GM12874 (cell line): Measurements from ENCODE around the gene PRND.

Experiments
- TF ChIP-seq, protein P1 (sequence below): IDR thresholded peaks from 2 replicates; pipeline ENCODE4 v1.5.1; 2011; ENCODE audit warnings: low read depth, mild to moderate bottlenecking, control low read depth, low read length, moderate library complexity; ENCODE audit not compliant: insufficient read depth

PRND gene

DNA sequence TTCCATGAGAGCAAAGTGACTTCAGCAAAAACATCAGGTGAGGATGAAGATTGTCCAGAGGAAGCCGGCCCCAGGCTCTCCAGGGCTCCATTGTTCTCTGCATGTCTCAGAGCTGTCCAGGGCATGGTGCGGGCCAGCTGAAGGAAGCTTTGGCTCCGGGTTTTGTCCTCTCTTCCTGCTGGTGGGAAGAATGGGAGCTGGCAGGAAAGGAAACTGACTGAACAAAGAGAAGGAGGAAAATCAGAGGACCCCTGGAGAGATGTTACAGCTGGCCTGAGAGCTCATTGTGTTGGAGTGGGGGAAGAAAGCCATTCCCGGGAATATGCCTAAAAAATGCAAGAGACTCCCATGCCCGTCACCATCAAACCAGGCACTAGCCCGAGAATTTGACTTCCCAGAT is 27.1 kb downstream of the PRND start:
- TF ChIP-seq, protein P1, sequence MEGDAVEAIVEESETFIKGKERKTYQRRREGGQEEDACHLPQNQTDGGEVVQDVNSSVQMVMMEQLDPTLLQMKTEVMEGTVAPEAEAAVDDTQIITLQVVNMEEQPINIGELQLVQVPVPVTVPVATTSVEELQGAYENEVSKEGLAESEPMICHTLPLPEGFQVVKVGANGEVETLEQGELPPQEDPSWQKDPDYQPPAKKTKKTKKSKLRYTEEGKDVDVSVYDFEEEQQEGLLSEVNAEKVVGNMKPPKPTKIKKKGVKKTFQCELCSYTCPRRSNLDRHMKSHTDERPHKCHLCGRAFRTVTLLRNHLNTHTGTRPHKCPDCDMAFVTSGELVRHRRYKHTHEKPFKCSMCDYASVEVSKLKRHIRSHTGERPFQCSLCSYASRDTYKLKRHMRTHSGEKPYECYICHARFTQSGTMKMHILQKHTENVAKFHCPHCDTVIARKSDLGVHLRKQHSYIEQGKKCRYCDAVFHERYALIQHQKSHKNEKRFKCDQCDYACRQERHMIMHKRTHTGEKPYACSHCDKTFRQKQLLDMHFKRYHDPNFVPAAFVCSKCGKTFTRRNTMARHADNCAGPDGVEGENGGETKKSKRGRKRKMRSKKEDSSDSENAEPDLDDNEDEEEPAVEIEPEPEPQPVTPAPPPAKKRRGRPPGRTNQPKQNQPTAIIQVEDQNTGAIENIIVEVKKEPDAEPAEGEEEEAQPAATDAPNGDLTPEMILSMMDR = no peak

DNA sequence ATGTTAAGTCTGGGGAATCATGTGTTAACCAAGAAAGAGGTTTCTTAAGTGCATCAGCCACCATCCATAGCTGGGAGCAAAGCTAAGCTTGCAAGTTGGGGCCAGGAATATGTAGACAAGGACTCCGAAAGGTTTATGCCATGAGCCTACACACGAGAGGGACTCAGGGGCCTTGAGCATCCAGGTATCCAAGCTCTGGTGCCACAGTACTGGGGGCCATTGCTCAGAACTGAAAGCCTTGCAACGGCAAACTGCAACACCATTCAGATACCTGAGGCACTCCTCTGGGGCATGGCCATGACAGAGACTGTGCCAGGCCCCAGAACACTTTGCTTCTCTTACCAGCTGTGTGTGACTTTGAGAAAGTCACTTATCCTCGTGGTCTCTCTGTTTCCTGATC is 27.6 kb downstream of the PRND start:
- TF ChIP-seq, protein P1 = no peak

DNA sequence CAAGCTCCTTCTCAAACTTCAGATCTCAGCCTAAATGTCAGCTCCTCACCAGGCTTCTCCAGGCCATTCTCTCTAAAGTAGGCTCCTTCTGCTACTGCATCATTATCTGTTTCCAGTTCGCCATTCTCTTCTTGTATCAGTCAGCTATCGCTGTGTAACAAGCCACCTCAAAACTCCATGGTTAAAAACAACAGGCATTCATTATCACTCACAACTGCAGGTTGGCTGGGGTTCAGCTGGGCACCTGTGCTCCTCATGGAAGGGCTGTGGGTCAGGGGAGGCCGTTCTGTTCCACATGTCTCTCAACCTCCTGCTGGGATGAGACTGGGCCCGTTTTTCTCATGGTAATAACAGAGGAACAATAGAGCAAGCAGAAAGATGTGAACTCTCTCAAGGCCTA is 28.7 kb downstream of the PRND start:
- TF ChIP-seq, protein P1 = no peak

DNA sequence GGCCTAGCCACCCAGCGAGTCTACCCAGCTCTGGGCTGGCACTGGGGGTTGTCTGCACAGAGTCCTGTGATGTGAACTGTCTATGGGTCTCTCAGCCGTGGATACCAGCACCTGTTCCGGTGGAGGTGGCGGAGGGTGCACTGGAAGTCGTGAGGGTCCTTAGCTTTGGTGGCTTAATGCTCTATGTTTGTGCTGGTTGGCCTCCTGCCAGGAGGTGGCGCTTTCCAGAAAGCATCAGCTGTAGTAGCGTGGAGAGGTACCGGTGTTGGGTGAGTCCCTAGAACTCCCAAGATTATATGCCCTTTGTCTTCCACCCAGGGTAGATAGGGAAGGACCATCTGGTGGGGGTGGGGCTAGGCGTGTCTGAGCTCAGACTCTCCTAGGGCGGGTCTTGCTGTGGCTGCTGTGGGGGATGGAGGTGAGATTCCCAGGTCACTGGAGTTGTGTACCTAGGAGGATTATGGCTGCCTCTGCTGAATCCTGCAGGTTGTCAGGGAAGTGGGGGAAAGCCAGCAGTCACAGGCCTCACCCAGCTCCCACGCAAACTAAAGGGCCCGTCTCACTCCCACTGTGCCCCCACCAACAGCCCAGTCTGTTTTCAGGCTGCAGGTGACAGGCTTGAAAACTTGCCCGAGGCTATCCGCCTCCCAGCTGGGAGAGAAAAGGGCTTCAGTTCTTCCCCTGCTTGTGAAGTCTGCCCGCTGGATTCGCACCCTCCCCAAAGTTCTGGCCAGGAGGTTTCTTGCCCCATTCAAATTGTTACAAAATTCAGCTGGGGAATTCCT is 37.6 kb downstream of the PRND start:
- TF ChIP-seq, protein P1 = peak; percentile 66

DNA sequence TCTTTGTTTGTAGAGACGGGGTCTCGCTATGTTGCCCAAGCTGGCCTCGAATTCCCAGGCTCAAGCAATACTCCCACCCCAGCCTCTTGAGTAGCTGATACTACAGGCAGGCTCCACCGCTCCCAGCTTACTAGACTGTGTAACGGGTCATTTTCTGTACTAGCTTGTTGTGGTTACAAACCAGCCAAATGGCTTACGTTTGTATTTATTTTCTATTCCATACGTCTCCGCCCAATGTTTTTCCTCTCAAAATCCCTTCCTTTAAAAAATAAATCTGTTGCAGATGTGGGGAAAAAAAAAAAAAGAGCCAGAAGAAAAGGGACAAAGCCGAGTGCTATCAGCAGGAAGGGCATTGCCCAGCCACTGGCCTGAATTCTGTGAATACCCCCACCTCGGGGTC is 41.6 kb downstream of the PRND start:
- TF ChIP-seq, protein P1 = no peak

DNA sequence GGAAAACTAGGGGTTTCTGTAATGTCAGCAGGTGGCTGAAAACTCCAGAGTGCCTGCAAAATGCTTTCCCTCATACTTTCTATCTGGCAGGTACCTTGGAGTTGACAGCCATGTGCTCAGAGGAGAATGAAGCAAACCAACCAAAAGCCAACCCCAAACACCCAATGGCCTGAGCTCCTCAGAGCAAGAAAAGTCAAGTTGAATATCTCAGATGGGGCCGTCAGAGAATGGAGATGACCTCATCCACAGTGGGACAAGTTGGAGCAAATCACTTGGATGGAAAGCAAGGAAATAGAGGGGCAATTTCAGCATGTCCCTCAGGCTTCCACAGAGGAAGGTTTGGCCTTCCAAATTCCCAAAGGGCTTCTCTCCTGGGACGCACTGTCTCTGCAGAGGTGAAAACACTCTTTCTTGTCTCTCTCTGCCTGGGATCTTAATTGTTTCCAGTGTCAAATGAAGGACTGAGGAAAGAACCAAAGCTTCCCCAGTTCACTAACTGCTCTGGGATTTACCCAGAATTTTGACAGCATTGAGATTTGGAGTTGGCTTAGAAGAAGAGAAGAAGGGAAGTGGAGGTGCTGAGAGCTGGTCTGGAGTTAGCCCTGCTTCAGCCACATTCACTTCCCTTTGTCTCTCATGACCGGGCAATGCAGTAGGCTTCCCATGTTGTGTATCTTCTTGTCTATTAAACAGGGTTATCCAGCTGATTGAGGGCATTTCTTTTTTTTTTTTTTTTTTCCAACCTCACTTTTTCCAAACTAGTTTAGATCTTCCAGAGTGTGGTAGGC is 42.2 kb downstream of the PRND start:
- TF ChIP-seq, protein P1 = no peak

DNA sequence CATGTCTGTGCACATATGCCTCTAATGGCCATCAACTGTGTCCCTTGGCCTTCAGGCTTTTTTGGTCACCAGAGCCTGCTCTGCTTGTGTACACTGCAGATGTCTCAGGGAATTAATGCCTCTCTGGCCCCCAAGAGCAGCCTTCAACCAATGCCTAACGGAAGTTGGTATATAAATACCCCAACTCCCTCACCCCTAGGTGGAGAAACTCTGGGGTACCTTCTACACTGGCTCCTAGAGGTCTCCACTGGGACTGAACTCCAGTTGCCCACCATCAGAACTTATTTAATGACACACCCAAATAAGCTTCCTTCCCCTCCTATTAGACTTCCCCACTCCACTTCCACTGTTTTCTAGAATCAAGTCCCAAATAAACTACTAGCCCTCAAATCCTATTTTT is 43.1 kb downstream of the PRND start:
- TF ChIP-seq, protein P1 = no peak
